Activated CD4-positive, alpha-beta T cell treated with anti-CD3 and anti-CD28 coated beads, Interleukin-2, amount 50 U/mL, for 24 hours (primary cell): ENCODE measurements around the gene ZDHHC24.

Experiments
- DNase-seq, 2 donors: peaks; one replicate each; pipeline ENCODE4 v3.0.0-alpha.2; 2020; ENCODE audit warnings: low read depth in 1 of 2, low spot score in 1 of 2

ZDHHC24 gene

GRCh38 chr11:66497206-66497605 is 48.6 kb downstream of the ZDHHC24 start:
- DNase-seq = no peak

GRCh38 chr11:66495401-66495854 is 50.4 kb downstream of the ZDHHC24 start:
- no peak for DNase-seq

GRCh38 chr11:66494935-66495334 is 50.9 kb downstream of the ZDHHC24 start:
- DNase-seq = no peak

- no peak for DNase-seq
These were observed 51.4 kb downstream of the ZDHHC24 start for GRCh38 chr11:66494458-66494857.

- DNase-seq = no peak
These were observed 52.7 kb downstream of the ZDHHC24 start for GRCh38 chr11:66493130-66493529.

GRCh38 chr11:66492161-66492865 is 53.5 kb downstream of the ZDHHC24 start:
- no peak for DNase-seq

- no peak for DNase-seq
These were observed 54.4 kb downstream of the ZDHHC24 start for GRCh38 chr11:66491315-66491935.

GRCh38 chr11:66489636-66490035 is 56.2 kb downstream of the ZDHHC24 start:
- no peak for DNase-seq

- no peak for DNase-seq
These were observed 56.9 kb downstream of the ZDHHC24 start for GRCh38 chr11:66488957-66489356.

GRCh38 chr11:66484806-66485380 is 61.0 kb downstream of the ZDHHC24 start:
- no peak for DNase-seq

GRCh38 chr11:66480117-66480938 is 65.5 kb downstream of the ZDHHC24 start, which contains the start of gene DPP3:
DPP3 (plus strand) TSS chr11:66480434; CDS start chr11:66482201, 1,767 bp downstream.
- DNase-seq = peak; percentile 86 to 92

GRCh38 chr11:66479394-66480116 is 66.3 kb downstream of the ZDHHC24 start:
- no peak for DNase-seq

GRCh38 chr11:66478729-66479393 is 67.0 kb downstream of the ZDHHC24 start:
- no peak for DNase-seq

GRCh38 chr11:66477263-66478201 is 68.3 kb downstream of the ZDHHC24 start:
- DNase-seq = no peak

- no peak for DNase-seq
These were observed 69.0 kb downstream of the ZDHHC24 start for GRCh38 chr11:66476841-66477251.

- DNase-seq = no peak
These were observed 69.5 kb downstream of the ZDHHC24 start for GRCh38 chr11:66476173-66476840.

GRCh38 chr11:66475349-66476172 is 70.3 kb downstream of the ZDHHC24 start:
- no peak for DNase-seq
